Measurements from ENCODE around the gene POPDC2. TPM values are rescaled to one million over a fixed set of nuclear protein-coding genes. Genes with fewer than 3 reads are reported as not detected.

Gene POPDC2
- 10 to 100 TPM in 1 of 2 donors, 1 to 10 TPM in 1; 1.3 to 26.3 TPM for total RNA-seq

GRCh38 chr3:119660474-119661440 is at the start of gene POPDC2:
POPDC2 (minus strand) TSS chr3:119660589; CDS start chr3:119660423, 166 bp downstream.
- Histone ChIP-seq H3K27ac (peak within 1 kb of the TSS; percentile 28), H3K9me3 (no peaks in the 10 kb centered on the region), H3K4me1 (no peaks in the 10 kb centered on the region), H3K36me3 (no peaks in the 10 kb centered on the region), H3K27me3 (no peaks in the 10 kb centered on the region), H3K4me3 (peak within 1 kb of the TSS; percentile 8), H3K9ac (ENCODE audit: low read depth in 2 of 2, low read length in 2 of 2) (no peak within 1 kb of the TSS)
- intact Hi-C loops (cut with DNase I) = no loop called here
- no peak for TF ChIP-seq CTCF (IDR thresholded peaks at IDR 0.05)
- no peak for DNase-seq

- no peaks in the 10 kb centered on the region for H3K9me3 ChIP-seq
- H3K9ac ChIP-seq (ENCODE audit: low read depth in 2 of 2, low read length in 2 of 2) = no peak overlapping the region
- no peaks in the 10 kb centered on the region for H3K27me3 ChIP-seq
- no peak for TF ChIP-seq CTCF (IDR thresholded peaks at IDR 0.05)
- DNase-seq = no peak
- no peaks in the 10 kb centered on the region for H3K36me3 ChIP-seq
- intact Hi-C loops (cut with DNase I) = no loop called here
- peaks cover 6% of the 10 kb centered on the region for H3K4me1 ChIP-seq
- H3K4me3 ChIP-seq = no peak overlapping the region
- no peak overlapping the region for H3K27ac ChIP-seq
Measured at GRCh38 chr3:119703820-119704531, 43.6 kb upstream of the POPDC2 start.

GRCh38 chr3:119702530-119703527 is 42.4 kb upstream of the POPDC2 start, which contains the start of gene CFAP91:
CFAP91 (plus strand) TSS chr3:119703022; CDS start chr3:119703099, 77 bp downstream.
- no peaks in the 10 kb centered on the region for H3K9me3 ChIP-seq
- peak within 1 kb of the TSS; percentile 45 for H3K4me3 ChIP-seq
- H3K36me3 ChIP-seq = no peaks in the 10 kb centered on the region
- intact Hi-C loops (cut with DNase I) = no loop called here
- DNase-seq = peak; percentile 99
- peaks cover 6% of the 10 kb centered on the region for H3K4me1 ChIP-seq
- H3K9ac ChIP-seq (ENCODE audit: low read depth in 2 of 2, low read length in 2 of 2) = peak within 1 kb of the TSS; percentile 37 to 61
- H3K27me3 ChIP-seq = no peaks in the 10 kb centered on the region
- H3K27ac ChIP-seq = no peak within 1 kb of the TSS
- no peak for TF ChIP-seq CTCF (IDR thresholded peaks at IDR 0.05)

- DNase-seq = no peak
- Histone ChIP-seq H3K9ac (ENCODE audit: low read depth in 2 of 2, low read length in 2 of 2) (no peak overlapping the region), H3K27ac (no peak overlapping the region), H3K4me1 (peaks cover 6% of the 10 kb centered on the region), H3K27me3 (no peaks in the 10 kb centered on the region), H3K9me3 (no peaks in the 10 kb centered on the region), H3K4me3 (no peak overlapping the region), H3K36me3 (no peaks in the 10 kb centered on the region)
- no peak for TF ChIP-seq CTCF (IDR thresholded peaks at IDR 0.05)
- intact Hi-C loops (cut with DNase I) = no loop called here
Measured at GRCh38 chr3:119700920-119701734, 40.7 kb upstream of the POPDC2 start.

Measured in colonic mucosa (tissue), 4 donors.